Cardiac muscle cell (in vitro differentiated cells and primary cell): ENCODE measurements around the gene NUDT14. TPM values are rescaled to one million over a fixed set of nuclear protein-coding genes. Genes with fewer than 3 reads are reported as not detected.

Source experiments
- DNase-seq, 2 donors: peaks; one replicate each; pipeline versions ENCODE4 v3.0.0 to v3.0.0-alpha.2; 2010 to 2017; ENCODE audit warnings: low read depth in 1 of 2, low spot score in 1 of 2
- H3K27ac ChIP-seq: fragments of 200-600 bp; sonication (generic); 2 replicates; pipeline ENCODE4 v1.5.1; 2016
- H3K27me3 ChIP-seq: fragments of 200-600 bp; sonication (generic); 2 replicates; pipeline ENCODE4 v1.6.0; 2016; ENCODE audit warnings: control low read depth
- H3K36me3 ChIP-seq: fragments of 200-600 bp; sonication (generic); 2 replicates; pipeline ENCODE4 v1.5.1; 2016; ENCODE audit warnings: control low read depth
- H3K4me1 ChIP-seq: fragments of 200-600 bp; sonication (generic); 2 replicates; pipeline ENCODE4 v1.8.1; 2017; ENCODE audit warnings: low read depth, mild to moderate bottlenecking, mixed run types
- H3K4me3 ChIP-seq: fragments of 200-600 bp; sonication (generic); 2 replicates; pipeline ENCODE4 v1.5.1; 2016; ENCODE audit warnings: mild to moderate bottlenecking
- H3K9me3 ChIP-seq: fragments of 200-600 bp; sonication (generic); 2 replicates; pipeline ENCODE4 v1.5.1; 2017; ENCODE audit warnings: low read depth, mild to moderate bottlenecking, control low read depth
- polyA plus RNA-seq: library from polyadenylated mRNA; unstranded; fragments of >200 nt; fragmentation: Nextera tagmentation; extraction: Ambion mirVana; gene quantifications from 2 replicates; pipeline ENCODE4 v1.2.1, GENCODE V29; 2016
- total RNA-seq: library from RNA; depleted of rRNA; stranded (reverse); fragments of >200 nt; gene quantifications from 2 replicates; pipeline ENCODE4 v1.2.3, GENCODE V29; 2016
- TF ChIP-seq, protein P1 (sequence below): IDR thresholded peaks from 2 replicates; pipeline ENCODE4 v1.5.1; 2012; ENCODE audit warnings: low read depth, mild to moderate bottlenecking, low read length

NUDT14 gene
- total and polyA plus RNA-seq, 2 experiments from 2014 or later, result 41.3 to 64.3 TPM

- H3K27me3 ChIP-seq, result no peaks in the 10 kb centered on the region
- H3K36me3 ChIP-seq, result peaks cover 3% of the 10 kb centered on the region
- H3K27ac ChIP-seq, result no peak overlapping the region
- no peak overlapping the region for H3K4me3 ChIP-seq
- no peaks in the 10 kb centered on the region for H3K9me3 ChIP-seq
- no peak for DNase-seq
- TF ChIP-seq, protein P1, sequence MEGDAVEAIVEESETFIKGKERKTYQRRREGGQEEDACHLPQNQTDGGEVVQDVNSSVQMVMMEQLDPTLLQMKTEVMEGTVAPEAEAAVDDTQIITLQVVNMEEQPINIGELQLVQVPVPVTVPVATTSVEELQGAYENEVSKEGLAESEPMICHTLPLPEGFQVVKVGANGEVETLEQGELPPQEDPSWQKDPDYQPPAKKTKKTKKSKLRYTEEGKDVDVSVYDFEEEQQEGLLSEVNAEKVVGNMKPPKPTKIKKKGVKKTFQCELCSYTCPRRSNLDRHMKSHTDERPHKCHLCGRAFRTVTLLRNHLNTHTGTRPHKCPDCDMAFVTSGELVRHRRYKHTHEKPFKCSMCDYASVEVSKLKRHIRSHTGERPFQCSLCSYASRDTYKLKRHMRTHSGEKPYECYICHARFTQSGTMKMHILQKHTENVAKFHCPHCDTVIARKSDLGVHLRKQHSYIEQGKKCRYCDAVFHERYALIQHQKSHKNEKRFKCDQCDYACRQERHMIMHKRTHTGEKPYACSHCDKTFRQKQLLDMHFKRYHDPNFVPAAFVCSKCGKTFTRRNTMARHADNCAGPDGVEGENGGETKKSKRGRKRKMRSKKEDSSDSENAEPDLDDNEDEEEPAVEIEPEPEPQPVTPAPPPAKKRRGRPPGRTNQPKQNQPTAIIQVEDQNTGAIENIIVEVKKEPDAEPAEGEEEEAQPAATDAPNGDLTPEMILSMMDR, result no peak
- H3K4me1 ChIP-seq, result no peaks in the 10 kb centered on the region
These were observed 30.1 kb upstream of the NUDT14 start for GRCh38 chr14:105211086-105211757.

- H3K4me1 ChIP-seq, result no peaks in the 10 kb centered on the region
- H3K9me3 ChIP-seq, result no peaks in the 10 kb centered on the region
- H3K36me3 ChIP-seq, result peaks cover 3% of the 10 kb centered on the region
- no peak overlapping the region for H3K27ac ChIP-seq
- DNase-seq, result no peak
- TF ChIP-seq, protein P1, result no peak
- H3K4me3 ChIP-seq, result no peak overlapping the region
- H3K27me3 ChIP-seq, result no peaks in the 10 kb centered on the region
These were observed 29.3 kb upstream of the NUDT14 start for GRCh38 chr14:105210266-105211025.

- peaks cover 3% of the 10 kb centered on the region for H3K36me3 ChIP-seq
- no peaks in the 10 kb centered on the region for H3K4me1 ChIP-seq
- DNase-seq, result no peak
- TF ChIP-seq, protein P1, result no peak
- H3K27ac ChIP-seq, result no peak overlapping the region
- H3K4me3 ChIP-seq, result no peak overlapping the region
- H3K27me3 ChIP-seq, result no peaks in the 10 kb centered on the region
- no peaks in the 10 kb centered on the region for H3K9me3 ChIP-seq
These were observed 28.5 kb upstream of the NUDT14 start for GRCh38 chr14:105209646-105210045.

GRCh38 chr14:105209091-105209490, 28.0 kb upstream of the NUDT14 start:
- Histone ChIP-seq H3K4me1 (no peaks in the 10 kb centered on the region), H3K27ac (no peak overlapping the region), H3K36me3 (peaks cover 3% of the 10 kb centered on the region), H3K27me3 (no peaks in the 10 kb centered on the region), H3K9me3 (no peaks in the 10 kb centered on the region), H3K4me3 (no peak overlapping the region)
- DNase-seq, result no peak
- TF ChIP-seq, protein P1, result no peak

DNA sequence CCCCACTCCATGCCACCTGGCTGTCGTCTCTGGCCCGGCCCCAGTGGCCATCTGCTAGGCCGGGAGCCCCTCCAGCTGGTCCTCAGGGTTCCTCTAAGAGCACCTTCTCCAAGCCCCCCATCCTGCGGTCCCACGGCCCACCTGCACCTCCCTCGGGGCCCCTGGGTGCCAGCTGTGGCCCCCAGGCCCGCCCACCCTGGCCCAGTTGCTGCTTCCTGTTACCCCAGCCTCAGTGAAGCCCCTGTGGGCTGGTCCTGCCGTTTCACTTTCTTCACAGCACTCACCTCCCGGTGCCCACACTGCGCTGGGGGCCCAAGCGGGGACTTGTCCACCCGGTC, 27.6 kb upstream of the NUDT14 start:
- DNase-seq, result no peak
- no peaks in the 10 kb centered on the region for H3K9me3 ChIP-seq
- no peak overlapping the region for H3K27ac ChIP-seq
- H3K27me3 ChIP-seq, result no peaks in the 10 kb centered on the region
- peaks cover 3% of the 10 kb centered on the region for H3K36me3 ChIP-seq
- H3K4me3 ChIP-seq, result no peak overlapping the region
- H3K4me1 ChIP-seq, result no peaks in the 10 kb centered on the region
- TF ChIP-seq, protein P1, result no peak
